CD1c-positive myeloid dendritic cell (primary cell): ENCODE results near the gene IGFL2.
"Not testable (repeated sequence)": the region's sequence is repeated elsewhere in the genome, so short reads cannot be mapped to it uniquely, and the experiment has no call there.

Source experiments
- DNase-seq: peaks from one replicate; pipeline ENCODE4 v3.0.0-alpha.2; 2016; ENCODE audit errors: extremely low spot score

IGFL2 gene

DNA sequence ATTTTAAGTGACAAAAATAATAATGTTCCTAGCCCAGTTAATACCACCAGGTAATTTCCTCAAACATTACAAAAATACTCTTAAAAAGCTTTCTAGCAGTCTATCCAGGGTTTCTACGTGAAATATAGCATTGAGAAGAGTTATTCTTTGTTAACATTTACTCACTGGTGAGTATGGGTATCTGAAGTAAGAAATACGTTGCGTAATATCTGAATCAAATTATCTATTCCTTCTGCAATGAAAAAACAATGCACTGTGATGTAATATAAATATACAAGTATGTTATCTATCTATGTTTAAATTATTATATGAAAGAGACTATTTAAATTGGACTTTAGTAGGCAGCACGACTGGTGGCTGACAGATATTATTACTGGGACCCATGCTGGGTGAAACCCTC lies 5.7 kb upstream of the IGFL2 start:
- no peak for DNase-seq

DNA sequence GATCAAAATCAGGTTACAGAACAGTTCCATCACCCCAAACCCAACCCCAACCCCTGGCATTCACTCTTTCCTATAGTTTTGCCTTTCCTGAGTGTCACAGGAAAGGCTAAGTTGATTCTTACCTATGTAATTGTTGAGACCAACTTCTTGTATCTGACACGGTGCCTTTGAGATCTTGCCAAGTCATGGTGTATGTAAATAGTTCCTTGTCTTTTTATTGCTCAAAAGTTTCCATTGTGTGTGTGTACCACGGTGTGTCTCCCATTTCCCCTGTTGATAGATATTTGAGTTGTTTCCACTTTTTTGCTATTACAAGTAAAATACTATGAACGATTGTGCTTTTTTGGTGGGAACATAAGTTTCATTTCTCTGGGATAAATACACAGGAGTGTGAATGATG lies 3.3 kb upstream of the IGFL2 start:
- DNase-seq, result no peak

DNA sequence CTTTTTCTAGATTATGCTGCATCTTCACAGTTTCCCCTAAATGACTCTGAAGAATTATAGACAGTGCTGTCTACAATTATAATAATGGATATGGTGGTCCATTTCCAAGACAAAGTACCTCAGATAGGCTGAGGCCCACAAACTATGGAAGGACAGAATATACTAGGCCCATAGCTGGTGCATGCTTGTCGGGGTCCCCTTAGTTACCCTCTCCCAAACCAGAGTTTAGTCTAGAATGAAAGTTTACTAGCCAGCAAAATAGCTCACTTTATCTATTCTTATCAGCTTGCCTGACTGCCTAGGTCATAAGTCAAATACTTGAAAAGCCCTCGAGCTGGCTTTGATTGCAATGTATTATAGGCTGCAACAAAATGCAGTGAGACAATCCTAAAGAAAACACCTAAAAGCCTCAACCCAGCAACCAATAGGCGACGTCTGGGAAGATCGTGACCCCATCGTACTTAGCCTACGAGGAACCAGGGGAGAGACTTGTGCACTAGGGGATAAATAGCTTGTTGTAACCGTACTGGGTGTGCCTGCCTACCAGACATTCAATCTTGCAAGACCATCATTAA lies 785 bp upstream of the IGFL2 start:
- no peak for DNase-seq

DNA sequence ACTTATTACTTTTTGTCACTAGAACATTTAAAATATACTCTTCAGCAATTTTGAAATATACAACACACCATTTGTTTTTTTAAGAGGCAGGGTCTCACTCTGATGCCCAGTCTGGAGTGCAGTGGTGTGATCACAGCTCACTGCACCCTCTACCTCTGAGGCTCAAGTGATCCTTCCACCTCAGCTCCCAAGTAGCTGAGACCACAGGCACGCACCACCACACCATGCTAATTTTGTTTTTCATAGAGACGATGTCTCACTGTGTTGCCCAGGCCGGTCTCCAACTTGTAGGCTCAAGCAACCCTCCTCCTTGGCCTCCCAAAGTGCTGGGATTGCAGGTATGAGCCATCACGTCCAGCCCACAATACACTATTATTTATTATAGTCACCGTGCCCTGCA lies 2.6 kb downstream of the IGFL2 start:
- DNase-seq, result no peak

DNA sequence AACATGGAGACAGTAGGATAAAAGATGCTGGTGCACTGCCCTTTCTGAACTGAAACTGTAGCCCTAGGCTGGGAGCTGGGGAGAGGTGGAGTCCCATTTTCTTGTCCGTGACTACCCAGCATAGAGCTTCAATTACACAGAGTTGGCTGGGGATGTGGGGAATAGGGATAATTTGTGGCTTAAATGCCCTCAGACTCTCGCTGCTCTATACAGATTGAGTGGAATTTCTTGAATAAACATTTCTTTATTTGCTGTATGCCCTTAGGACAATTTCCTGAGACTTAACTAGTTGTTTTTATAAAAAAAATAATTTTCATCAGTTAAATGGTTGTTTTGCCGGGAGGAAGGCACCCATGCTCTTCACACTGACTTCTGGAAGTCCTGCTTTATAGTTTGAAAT lies 7.2 kb downstream of the IGFL2 start:
- DNase-seq, result no peak

DNA sequence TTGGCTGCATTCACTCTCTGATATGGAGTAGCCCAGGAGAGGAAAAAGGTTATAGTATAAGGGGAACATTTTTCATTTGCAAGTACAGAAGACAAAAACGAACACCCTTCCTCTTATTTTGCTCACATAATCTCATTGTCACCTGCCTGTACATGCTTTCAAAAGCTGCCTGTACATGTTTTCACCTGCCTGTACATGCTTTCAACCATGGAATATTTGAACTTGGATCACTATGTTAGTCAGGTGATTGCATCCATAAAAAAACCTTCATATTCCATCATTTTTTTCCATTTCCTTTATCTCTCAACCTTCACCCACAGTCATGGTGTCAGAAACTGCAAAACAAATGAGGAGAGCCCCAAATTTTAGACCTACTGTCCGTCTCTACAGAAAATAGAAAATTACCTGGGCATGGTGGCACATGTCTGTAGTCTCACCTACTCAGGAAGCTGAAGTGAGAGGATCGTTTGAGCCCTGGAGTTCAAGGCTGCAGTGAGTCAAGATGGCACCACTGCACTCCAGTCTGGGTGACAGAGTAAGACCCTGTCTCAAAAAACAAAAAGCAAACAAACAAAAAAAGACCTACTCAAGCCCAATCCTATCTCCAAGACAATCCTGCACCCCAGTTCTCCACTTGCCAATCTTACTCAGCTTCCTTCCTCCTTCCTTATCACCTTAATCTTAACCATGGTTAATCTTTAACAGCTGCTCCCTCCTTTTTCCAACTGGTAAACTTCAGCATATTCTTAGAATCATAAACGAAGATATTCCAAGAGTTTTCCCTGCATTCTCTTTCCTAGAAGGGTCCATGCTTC lies 11.6 kb downstream of the IGFL2 start:
- no peak for DNase-seq

DNA sequence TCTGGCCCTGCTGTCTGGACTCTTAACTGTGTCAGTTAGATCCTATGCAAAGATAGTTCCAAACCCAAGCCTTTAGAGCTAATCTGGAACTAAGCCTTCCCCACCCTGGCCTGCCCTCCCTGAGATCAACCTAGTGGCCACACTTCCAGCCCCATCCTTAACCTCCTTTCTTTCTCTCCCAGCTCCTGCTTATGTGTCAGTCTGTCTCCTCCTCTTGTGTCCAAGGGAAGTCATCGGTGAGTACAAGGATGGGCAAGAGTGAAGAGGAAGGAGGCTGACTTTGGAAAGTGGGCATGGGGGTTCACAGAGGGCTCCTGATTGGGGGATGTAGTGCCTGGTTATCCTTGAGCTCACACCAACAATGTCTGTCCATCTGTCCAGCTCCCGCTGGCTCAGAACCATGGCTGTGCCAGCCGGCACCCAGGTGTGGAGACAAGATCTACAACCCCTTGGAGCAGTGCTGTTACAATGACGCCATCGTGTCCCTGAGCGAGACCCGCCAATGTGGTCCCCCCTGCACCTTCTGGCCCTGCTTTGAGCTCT lies 12.3 kb downstream of the IGFL2 start:
- DNase-seq, result no peak

DNA sequence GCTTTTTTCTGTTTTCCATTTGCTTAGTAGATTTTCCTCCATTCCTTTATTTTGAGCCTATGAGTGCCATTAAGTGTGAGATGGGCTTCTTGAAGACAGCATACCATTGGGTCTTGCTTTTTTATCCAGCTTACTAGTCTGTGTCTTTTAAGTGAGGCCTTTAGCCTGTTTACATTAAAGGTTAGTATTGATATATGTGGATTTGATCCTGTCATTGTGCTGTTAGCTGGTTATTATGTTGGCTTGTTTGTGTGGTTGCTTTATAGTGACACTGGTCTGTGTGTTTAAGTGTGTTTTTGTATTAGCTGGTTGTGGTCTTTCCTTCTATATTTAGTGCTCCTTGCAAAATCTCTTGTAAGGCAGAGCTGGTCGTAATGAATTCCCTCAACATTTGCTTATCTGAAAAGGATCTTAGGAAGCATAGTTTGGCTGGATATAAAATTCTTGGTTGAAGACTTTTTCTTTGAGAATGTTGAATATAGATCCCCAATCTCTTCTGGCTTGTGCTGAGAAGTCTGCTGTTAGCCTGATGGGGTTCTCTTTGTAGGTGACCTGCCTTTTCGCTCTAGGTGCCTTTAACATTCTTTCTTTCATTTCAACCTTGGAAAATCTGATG lies 13.7 kb downstream of the IGFL2 start:
- not testable (repeated sequence) for DNase-seq

DNA sequence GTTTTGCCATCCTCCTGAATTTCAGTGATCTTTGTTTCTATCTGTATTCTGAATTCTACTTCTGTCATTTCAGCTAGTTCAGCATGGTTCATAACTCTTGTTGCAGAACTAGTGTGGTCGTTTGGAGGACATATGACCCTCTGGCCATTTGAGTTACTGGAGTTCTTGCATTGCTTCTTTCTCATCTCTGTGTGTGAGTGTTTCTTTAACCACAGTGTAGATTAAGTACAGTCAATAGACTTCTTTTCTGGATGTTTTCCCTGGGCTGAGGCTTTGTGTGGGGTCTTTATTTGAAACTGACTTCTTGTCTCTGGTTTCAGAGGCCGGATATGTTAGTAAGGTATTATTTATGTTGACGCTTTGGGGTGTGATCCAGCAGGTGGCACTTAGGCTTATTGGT lies 14.7 kb downstream of the IGFL2 start:
- no peak for DNase-seq

DNA sequence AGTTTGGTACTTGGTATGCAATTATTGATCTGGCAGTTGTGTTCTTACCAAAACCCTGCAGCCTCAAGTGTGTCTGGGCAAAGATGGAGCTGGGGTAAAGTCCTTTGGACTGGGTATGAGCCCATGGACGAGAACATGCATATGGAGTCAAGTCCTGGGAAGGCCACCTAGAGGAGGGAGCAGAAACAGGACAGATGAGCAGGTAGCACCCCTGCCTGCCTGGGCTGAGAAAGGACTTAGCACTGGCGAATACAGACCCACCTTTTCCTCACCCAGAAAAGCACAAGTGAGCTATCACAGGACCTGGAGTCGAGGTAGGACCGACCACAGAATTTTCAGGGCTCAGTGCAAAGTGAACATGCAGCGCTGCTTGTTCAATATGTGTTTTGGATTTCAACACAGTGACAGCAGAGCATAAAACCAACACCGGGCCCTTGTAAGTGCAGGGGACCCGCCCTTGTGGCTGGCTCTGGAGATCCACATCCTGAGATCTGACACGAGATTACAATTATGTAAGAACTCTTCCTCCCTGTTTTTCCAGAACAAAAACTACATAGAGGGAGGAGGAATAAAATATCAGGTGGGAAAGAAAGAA lies 25.9 kb downstream of the IGFL2 start:
- no peak for DNase-seq

DNA sequence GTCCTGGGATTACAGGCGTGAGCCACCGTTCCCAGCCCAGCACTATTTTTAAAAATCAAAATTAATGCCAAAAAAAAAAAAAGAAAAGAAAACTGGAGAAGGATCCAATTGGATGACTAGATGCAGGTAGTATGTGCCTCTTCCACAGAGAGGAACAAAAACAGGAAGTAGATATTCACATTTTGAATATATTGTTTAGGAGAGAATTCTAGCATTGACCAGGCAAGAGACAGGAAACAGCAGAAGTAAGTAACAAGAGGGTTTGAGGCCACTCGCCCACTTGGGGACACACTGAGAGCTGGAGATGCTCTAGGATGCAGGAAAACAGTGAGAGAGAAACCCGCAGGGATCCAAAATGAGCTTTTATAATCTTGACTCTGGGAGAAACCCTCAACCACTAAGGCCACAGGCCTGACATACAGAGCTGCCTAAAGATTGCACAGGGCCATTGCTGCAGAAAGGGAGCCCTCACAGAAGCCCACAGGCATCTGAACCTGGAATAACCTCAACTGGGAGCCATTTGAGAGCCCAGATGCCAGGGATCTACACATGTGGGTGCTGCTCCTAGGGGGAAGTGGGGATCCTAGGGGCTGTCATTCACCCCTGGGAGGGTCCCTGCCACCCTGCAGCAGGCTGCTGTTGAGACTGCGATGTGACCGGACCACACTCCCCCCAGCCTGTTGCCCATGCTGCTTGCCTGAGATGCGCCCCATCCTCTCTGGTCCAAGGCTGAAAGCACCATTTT lies 28.2 kb downstream of the IGFL2 start:
- DNase-seq, result no peak

DNA sequence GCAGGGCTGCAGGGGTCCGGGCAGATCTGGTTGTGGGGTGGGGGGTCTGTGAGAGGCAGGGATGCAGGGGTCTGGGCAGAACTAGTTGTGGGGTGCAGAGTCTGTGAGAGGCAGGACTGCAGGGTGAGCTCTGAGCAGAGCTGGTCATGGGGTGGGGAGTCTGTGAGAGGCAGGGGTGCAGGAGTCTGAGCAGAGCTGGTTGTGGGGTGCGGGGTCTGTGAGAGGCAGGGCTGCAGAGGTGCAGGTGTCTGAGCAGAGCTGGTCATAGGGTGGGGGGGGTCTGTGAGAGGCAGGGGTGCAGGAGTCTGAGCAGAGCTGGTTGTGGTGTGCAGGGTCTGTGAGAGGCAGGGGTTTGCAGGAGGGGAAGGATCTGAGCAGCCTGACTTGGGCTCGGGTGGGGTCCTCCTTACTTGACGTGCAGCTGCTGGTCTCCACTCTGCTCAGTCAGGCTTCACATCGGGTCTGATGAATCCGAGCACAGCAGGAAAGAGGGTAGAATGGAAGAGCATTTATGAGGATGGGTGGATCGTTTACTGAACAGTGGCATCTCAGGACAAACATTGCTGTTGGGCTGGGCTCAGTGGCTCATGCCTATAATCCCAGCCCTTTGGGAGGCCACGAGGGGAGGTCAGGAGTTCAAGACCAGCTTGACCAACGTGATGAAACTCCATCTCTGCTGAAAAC lies 31.2 kb downstream of the IGFL2 start:
- DNase-seq, result no peak

DNA sequence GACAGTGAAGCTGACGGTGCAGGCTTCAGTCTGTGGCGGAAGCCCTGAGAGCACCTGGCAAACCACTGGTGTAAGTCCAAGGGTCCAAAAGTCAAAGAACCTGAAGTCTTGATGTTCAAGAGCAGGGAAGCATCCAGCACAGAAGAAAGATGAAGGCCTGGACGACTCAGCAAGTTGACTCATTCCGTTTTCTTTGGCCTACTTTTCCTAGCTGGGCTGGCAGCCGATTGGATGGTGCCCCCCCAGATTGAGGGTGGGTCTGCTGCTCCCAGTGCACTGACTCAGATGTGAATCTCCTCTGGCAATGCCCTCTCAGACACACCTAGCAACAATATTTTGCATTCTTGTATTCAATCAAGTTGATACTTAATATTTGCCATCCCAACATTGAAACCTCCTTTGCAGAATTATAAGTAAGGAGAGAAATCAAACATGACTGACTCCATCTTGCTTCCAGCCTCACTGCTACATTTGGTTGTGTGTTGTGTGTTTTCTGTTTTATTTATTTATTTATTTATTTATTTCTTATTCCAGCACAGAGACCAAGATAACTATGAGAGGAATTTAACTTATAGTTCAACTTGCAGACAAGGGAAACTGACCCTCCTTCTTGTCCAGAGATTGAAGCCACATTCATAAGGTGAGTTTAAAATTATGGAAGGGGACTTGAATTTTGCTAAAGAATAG lies 32.8 kb downstream of the IGFL2 start:
- DNase-seq, result no peak

DNA sequence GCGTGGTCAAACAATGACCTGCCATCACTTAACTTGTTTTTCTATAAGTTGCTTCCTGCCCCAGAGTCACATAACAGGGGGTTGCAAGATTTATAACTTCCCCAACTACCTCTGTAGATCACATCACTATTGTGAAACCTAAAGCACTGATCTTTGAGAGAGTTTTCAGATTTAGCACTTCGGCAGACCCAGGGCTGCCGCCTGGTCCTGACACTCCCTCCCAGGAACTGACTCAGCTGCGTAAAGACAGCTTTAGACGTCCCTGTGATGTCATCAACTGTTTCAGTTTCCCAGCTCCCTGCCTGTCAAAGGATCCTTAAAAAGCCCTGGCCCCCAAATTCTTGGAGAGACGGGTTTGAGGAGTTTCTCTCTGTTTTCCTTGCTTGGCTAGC lies 33.3 kb downstream of the IGFL2 start:
- DNase-seq, result peak; percentile 63

DNA sequence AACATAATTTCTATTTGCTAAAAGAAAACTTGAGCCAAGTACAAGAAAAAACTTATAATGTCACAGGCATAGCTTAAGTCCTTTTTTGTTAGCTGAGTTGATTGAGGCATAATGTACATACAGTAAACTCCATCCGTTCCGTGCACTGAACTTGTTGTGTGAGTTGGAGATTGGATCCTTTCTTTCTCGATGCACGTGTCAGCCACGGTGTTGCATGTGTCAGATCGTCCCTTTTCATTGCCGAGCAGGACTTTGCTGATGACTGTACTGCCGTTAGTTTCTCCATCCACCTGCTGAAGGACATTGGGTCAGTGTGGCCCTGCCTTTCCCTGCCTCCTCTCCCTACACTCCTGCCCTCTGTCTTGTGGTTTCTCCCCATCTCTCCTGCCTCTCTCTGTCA lies 34.4 kb downstream of the IGFL2 start:
- no peak for DNase-seq

DNA sequence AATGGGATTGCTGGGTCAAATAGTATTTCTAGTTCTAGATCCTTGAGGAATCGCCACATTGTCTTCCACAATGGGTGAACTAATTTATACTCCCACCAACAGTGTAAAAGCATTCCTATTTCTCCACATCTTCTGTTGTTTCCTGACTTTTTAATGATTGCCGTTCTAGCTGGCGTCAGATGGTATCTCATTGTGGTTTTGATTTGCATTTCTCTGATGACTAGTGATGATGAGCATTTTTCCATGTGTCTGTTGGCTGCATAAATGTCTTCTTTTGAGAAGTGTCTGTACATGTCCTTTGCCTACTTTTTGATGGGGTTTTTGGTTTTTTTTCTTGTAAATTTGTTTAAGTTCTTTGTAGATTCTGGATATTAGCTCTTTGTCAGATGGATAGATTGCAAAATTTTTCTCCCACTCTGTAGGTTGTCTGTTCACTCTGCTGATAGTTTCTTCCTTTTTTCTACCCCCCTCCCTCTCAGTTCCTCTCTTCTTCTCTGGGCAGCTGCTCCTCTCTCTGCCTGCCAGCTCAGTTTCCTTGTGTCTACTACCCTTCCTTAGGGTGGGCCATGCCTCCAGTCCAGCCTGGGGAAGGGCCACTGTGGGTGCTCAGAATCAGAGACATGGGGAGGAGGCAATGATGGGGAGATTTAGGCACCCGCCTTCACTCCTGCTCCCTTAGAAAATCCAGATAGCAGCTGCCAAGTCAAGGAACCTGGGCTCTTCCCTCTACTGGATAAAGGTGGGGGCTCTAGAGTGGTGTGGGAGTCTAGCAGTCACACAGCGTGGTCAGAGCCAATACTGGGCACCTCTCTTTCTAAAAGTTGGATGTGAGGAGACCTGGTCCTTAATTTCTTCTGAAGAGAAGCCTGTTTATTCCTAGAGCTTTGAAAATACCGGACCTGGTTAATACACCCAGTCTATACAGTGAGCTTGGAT lies 37.0 kb downstream of the IGFL2 start:
- DNase-seq, result peak; percentile 65

DNA sequence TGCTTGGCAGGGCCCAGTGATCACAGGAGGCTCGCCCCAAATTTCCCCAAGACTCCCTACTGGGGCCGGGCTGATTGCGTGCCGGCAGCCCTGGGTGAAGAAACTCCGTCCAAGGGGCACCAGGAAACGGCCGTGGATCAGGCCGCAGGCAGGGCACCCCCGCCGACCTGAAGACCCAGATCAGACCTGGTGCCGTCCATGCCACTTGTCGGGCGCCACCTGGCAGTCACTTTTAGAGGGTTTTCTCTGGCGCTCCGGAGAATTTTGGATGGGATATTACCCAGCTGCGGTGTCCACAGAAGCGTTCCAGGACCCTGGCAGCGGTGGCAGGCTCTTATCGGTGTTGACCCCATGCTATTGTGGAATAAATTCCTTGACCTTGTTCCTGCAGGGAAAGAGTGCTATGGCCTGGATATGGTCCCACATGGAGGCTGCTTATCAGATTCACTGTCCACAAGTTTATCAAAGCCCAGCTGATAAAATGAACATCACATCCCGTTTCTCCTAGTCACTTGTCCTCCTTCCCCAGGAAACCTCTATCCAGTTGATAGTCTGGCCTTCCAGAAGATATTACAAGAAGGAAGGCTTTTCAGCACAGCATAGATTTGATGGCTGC lies 38.2 kb downstream of the IGFL2 start:
- no peak for DNase-seq

DNA sequence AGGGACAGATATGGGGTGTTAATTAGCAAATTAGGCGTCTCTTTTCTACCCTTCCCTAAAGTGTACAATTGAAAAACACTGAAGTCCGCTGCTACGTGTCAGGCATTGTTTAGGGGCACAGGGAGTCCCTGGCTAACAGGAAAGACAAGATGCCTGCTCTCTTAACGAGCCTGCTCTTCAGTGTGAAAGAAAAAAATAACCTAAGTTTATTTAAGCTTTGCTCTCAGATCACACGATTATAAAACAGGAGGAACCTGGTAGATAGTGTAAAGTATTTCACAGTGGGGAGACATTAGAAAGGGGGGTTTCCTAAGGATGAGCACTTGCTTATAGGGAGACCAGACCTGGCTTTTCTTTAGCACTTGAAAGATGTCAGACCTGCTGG lies 38.7 kb downstream of the IGFL2 start:
- no peak for DNase-seq
